Endothelial cell of umbilical vein (primary cell): ENCODE results near the gene FLT4. TPM values are rescaled to one million over a fixed set of nuclear protein-coding genes. Genes with fewer than 3 reads are reported as not detected.
"Not testable (repeated sequence)": the region's sequence is repeated elsewhere in the genome, so short reads cannot be mapped to it uniquely, and the experiment has no call there.

Experiments used
- BruUV-seq: library from RNA; stranded (reverse); fragments of 400-500 nt; replicated peaks from 2 replicates; lab custom pipeline; 2021; lab: Mats Ljungman, UMichigan
- CTCF ChIA-PET: fragments of 300-600, 350-600 bp; sonication (Branson Sonifier 250); formaldehyde crosslinking; loops from one replicate; lab custom pipeline; 2021; ENCODE audit warnings: antibody characterized with exemption, inconsistent platforms; lab: Charles Lee
- POLR2A ChIA-PET: fragments of 300-600, 350-600 bp; sonication (Branson Sonifier 250); formaldehyde crosslinking; loops from one replicate; lab custom pipeline; 2021; ENCODE audit warnings: antibody characterized with exemption, inconsistent platforms; lab: Charles Lee
- DNase-seq: peaks from one replicate; pipeline ENCODE4 v3.0.0-alpha.2; 2011; ENCODE audit warnings: low read depth, low spot score
- FAIRE-seq: peaks from 2 replicates; lab custom pipeline; 2011; peaks lifted over from hg19 to GRCh38; lab: Jason Lieb, UNC
- H2AFZ ChIP-seq: 2 replicates; pipeline ENCODE4 v1.6.0; 2012; ENCODE audit warnings: low read depth, low read length, control low read depth, inconsistent platforms
- H3K27ac ChIP-seq: 2 replicates; pipeline ENCODE4 v1.5.1; 2011; ENCODE audit warnings: low read depth, mild to moderate bottlenecking, control low read depth, low read length, moderate library complexity; ENCODE audit not compliant: insufficient read depth
- H3K27me3 ChIP-seq, 2 experiments: 2 replicates each; pipeline versions ENCODE4 v1.6.0 to v1.6.1; 2011; ENCODE audit warnings: low read length in 2 of 2, mixed read lengths in 1 of 2; ENCODE audit not compliant: control insufficient read depth in 2 of 2, insufficient read depth in 2 of 2
- H3K36me3 ChIP-seq, 2 experiments: 2 replicates in 1 of 2; 3 replicates in 1 of 2; pipeline ENCODE4 v1.5.1; 2011; ENCODE audit warnings: low read length in 2 of 2, mild to moderate bottlenecking in 1 of 2, moderate library complexity in 1 of 2; ENCODE audit not compliant: control insufficient read depth in 2 of 2, insufficient read depth in 2 of 2; ENCODE audit errors: extremely low read depth in 1 of 2
- H3K4me1 ChIP-seq: 3 replicates; pipeline ENCODE4 v1.5.1; 2011; ENCODE audit warnings: mild to moderate bottlenecking, low read length; ENCODE audit not compliant: control insufficient read depth, insufficient read depth; ENCODE audit errors: extremely low read depth
- H3K4me2 ChIP-seq: 2 replicates; pipeline ENCODE4 v1.6.1; 2011; ENCODE audit warnings: low read length, control low read depth, mixed read lengths; ENCODE audit not compliant: insufficient read depth
- H3K4me3 ChIP-seq, 3 experiments: fragments of 200-600 bp in 1 of 3; sonication (generic), shearing (Covaris generic) in 1 of 3; replicated peaks in 1 of 3; 2 replicates each; pipeline ENCODE4 v1.5.1; 2011 to 2016; ENCODE audit warnings: control low read depth in 3 of 3, low read length in 3 of 3, mild to moderate bottlenecking in 2 of 3, inconsistent platforms in 1 of 3, low read depth in 1 of 3, moderate library complexity in 1 of 3; ENCODE audit not compliant: insufficient read depth in 1 of 3
- H3K79me2 ChIP-seq: 2 replicates; pipeline ENCODE4 v1.6.0; 2012; ENCODE audit warnings: low read length, inconsistent platforms; ENCODE audit not compliant: control insufficient read depth, insufficient read depth
- H3K9ac ChIP-seq: replicated peaks from 2 replicates; pipeline ENCODE3; 2011; ENCODE audit warnings: low read length, control low read depth; ENCODE audit not compliant: insufficient read depth; ENCODE audit errors: extremely low read depth
- H3K9me1 ChIP-seq: replicated peaks from 3 replicates; pipeline ENCODE4 v1.6.0; 2011; ENCODE audit warnings: mild to moderate bottlenecking, low read length; ENCODE audit not compliant: control insufficient read depth, insufficient read depth; ENCODE audit errors: extremely low read depth
- H3K9me3 ChIP-seq: replicated peaks from 2 replicates; pipeline ENCODE4 v1.5.1; 2012; ENCODE audit warnings: low read length, inconsistent platforms; ENCODE audit not compliant: control insufficient read depth, insufficient read depth
- H4K20me1 ChIP-seq: replicated peaks from 2 replicates; pipeline ENCODE3; 2011; ENCODE audit warnings: mild to moderate bottlenecking, low read length; ENCODE audit not compliant: control insufficient read depth, insufficient read depth; ENCODE audit errors: extremely low read depth
- EZH2 ChIP-seq: IDR thresholded peaks from 2 replicates; pipeline ENCODE4 v1.6.1; 2012; ENCODE audit warnings: borderline replicate concordance, low read depth, mild to moderate bottlenecking, moderate library complexity, low read length, inconsistent platforms; ENCODE audit not compliant: severe bottlenecking
- FOS ChIP-seq: IDR thresholded peaks from 2 replicates; pipeline ENCODE4 v1.6.1; 2011; ENCODE audit warnings: mild to moderate bottlenecking, low read length, moderate library complexity, borderline replicate concordance; ENCODE audit not compliant: insufficient read depth
- JUN ChIP-seq: IDR thresholded peaks from 2 replicates; pipeline ENCODE4 v1.6.1; 2011; ENCODE audit warnings: borderline replicate concordance, low read depth; ENCODE audit not compliant: insufficient read length, insufficient read depth
- MYC ChIP-seq: IDR thresholded peaks from one replicate; pipeline ENCODE4 v1.6.1; 2011; ENCODE audit warnings: mild to moderate bottlenecking, low read depth, low read length
- POLR2A ChIP-seq: IDR thresholded peaks from 2 replicates; pipeline ENCODE4 v1.6.1; 2012; ENCODE audit warnings: low read depth, mild to moderate bottlenecking, control low read depth, low read length
- POLR2AphosphoS5 ChIP-seq: IDR thresholded peaks from 2 replicates; pipeline ENCODE4 v1.6.1; 2012; ENCODE audit warnings: low read depth, mild to moderate bottlenecking, control low read depth, low read length, moderate library complexity; ENCODE audit not compliant: insufficient read depth
- dilution Hi-C: fragments of 300-500 bp; cut with MboI; formaldehyde crosslinking; loops from one replicate; pipeline ENCODE4 v1.15.0; 2019; ENCODE audit warnings: low sequenced_read_pairs; ENCODE audit not compliant: extremely low pct_ligation_motif_present
- intact Hi-C: fragments of 100-400 bp; cut with micrococcal nuclease; formaldehyde crosslinking; loops from one replicate; pipeline ENCODE4 v1.10.0; 2022
- polyA plus RNA-seq, 4 experiments: library from polyadenylated mRNA; depleted of rRNA in 3 of 4; stranded (reverse) in 3 of 4; unstranded in 1 of 4; fragments of >200 nt; gene quantifications; 2 replicates each; pipeline versions ENCODE4 v1.2.1 to v1.2.3, GENCODE V29; 2011 to 2012; ENCODE audit warnings: missing spikeins in 1 of 4
- total RNA-seq: library from RNA; stranded (reverse); gene quantifications from 2 replicates; pipeline ENCODE4 v1.2.3, GENCODE V29; 2021
- TF ChIP-seq, protein P1 (sequence below), 2 donors: IDR thresholded peaks; 1 replicate in 1 of 2; 2 replicates in 1 of 2; pipeline ENCODE4 v1.5.1; 2011; ENCODE audit warnings: low read length in 2 of 2, mild to moderate bottlenecking in 2 of 2, moderate library complexity in 2 of 2, control low read depth in 1 of 2, inconsistent platforms in 1 of 2, low read depth in 1 of 2; ENCODE audit not compliant: insufficient read depth in 1 of 2; ENCODE audit errors: extremely low read depth in 1 of 2

FLT4 gene
- total and polyA plus RNA-seq, 2 donors (not counting 3 experiments of a cell fraction or from before 2014, with no cell fraction given) = 44.4 to 71.5 TPM

DNA sequence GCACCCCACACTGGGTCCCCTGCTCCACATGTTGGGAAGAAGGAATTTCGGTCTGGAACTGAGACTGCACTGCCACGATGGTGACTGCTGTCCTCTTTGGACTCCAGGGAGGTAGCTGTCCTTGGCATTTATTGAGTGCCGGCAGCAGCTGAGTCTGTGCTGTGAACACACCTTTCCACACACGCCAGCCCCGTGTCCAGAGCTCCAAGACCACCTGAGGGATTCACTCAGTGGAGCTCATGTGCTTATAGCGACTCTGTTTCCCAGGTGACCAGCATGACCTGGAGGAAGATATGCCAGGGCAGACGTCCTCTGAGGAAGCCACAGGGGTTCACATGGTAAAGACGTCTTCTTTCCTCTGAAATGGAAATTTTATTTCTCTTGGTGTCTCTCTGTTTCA lies 33.2 kb upstream of the FLT4 start:
- Histone ChIP-seq H3K4me2 (no peak overlapping the region), H3K36me3 (no peaks in the 10 kb centered on the region), H3K27me3 (no peaks in the 10 kb centered on the region), H3K4me3 (no peak overlapping the region), H3K4me1 (no peaks in the 10 kb centered on the region), H4K20me1 (no peaks in the 10 kb centered on the region), H3K9me1 (no peaks in the 10 kb centered on the region), H3K9ac (no peak overlapping the region), H3K9me3 (no peaks in the 10 kb centered on the region), H3K27ac (no peak overlapping the region), H2AFZ (no peak overlapping the region), H3K79me2 (no peaks in the 10 kb centered on the region)
- no TSS peak for BruUV-seq
- FAIRE-seq (no peak), DNase-seq (no peak)
- dilution Hi-C loops = no loop called here
- POLR2A ChIA-PET = no interaction called here
- TF ChIP-seq FOS (no peak), JUN (no peak), EZH2 (no peak), POLR2A (no peak), MYC (no peak), POLR2AphosphoS5 (no peak)
- TF ChIP-seq, protein P1, sequence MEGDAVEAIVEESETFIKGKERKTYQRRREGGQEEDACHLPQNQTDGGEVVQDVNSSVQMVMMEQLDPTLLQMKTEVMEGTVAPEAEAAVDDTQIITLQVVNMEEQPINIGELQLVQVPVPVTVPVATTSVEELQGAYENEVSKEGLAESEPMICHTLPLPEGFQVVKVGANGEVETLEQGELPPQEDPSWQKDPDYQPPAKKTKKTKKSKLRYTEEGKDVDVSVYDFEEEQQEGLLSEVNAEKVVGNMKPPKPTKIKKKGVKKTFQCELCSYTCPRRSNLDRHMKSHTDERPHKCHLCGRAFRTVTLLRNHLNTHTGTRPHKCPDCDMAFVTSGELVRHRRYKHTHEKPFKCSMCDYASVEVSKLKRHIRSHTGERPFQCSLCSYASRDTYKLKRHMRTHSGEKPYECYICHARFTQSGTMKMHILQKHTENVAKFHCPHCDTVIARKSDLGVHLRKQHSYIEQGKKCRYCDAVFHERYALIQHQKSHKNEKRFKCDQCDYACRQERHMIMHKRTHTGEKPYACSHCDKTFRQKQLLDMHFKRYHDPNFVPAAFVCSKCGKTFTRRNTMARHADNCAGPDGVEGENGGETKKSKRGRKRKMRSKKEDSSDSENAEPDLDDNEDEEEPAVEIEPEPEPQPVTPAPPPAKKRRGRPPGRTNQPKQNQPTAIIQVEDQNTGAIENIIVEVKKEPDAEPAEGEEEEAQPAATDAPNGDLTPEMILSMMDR (IDR thresholded peaks at IDR 0.05; ENCODE audit: extremely low read depth in 1 of 2, insufficient read depth in 1 of 2, low read depth in 1 of 2, low read length in 2 of 2) = no peak
- CTCF ChIA-PET = interaction anchor here (0.7 kb wide), 1 partner anchor 187 kb away, joined by 3 read pairs; no protein-coding TSS in a partner anchor
- intact Hi-C loops = no loop called here

DNA sequence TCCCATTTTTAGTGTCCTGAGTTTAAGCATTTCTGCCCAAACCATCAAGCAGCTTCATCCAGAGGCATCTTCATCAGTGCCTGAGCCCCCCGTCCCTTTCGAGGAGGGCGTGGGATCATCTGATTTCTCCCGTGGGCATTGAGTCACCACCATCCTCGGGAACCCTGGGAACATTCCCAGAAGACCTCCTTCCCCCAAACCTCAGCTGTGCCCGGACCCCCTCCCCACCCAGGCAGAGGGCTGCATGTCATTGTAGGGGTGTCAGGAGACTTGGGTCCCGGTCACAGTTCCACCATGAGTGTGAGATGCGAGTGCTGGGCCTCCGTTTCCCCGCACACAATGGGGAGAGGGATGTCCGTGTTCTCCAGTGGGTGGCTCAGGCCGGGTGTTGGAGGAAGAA lies 32.6 kb upstream of the FLT4 start:
- H3K9me1 ChIP-seq, H2AFZ ChIP-seq, H3K4me3 ChIP-seq, BruUV-seq, POLR2A ChIA-PET, H3K9me3 ChIP-seq, intact Hi-C loops, DNase-seq, CTCF ChIA-PET, H3K9ac ChIP-seq, H3K27me3 ChIP-seq, dilution Hi-C loops, H3K4me2 ChIP-seq, FAIRE-seq, H3K36me3 ChIP-seq, H3K27ac ChIP-seq, H4K20me1 ChIP-seq, H3K79me2 ChIP-seq, H3K4me1 ChIP-seq: not testable (repeated sequence)

GRCh38 chr5:180678319-180678718 lies 28.9 kb upstream of the FLT4 start:
- BruUV-seq, dilution Hi-C loops, H3K36me3 ChIP-seq, H3K79me2 ChIP-seq, H3K9ac ChIP-seq, POLR2A ChIA-PET, H3K4me2 ChIP-seq, FAIRE-seq, H3K4me3 ChIP-seq, H3K4me1 ChIP-seq, H4K20me1 ChIP-seq, H3K27ac ChIP-seq, H3K9me3 ChIP-seq, H3K27me3 ChIP-seq, DNase-seq, intact Hi-C loops, H3K9me1 ChIP-seq, H2AFZ ChIP-seq: not testable (repeated sequence)
- CTCF ChIA-PET = interaction anchor here (0.7 kb wide), 1 partner anchor 39 kb away, joined by 3 read pairs; no protein-coding TSS in a partner anchor
